SK-N-SH treated with all-trans-retinoic acid at 6 μM for 48 hours (cell line): ENCODE data around the gene RRP15.

Source experiments
- ESRRG ChIP-seq: fragments of 250-450 bp; sonication (Bioruptor Pico); IDR thresholded peaks from 2 replicates; pipeline ENCODE4 v1.6.1; 2021; ENCODE audit warnings: mild to moderate bottlenecking
- PATZ1 ChIP-seq: fragments of 250-450 bp; sonication (Bioruptor Pico); IDR thresholded peaks from 2 replicates; pipeline ENCODE4 v1.8.0; 2020; ENCODE audit warnings: mild to moderate bottlenecking, moderate library complexity, borderline replicate concordance
- ZC3H10 ChIP-seq: fragments of 250-450 bp; sonication (Bioruptor Pico); IDR thresholded peaks from 2 replicates; pipeline ENCODE4 v1.5.1; 2021; ENCODE audit warnings: mild to moderate bottlenecking, moderate library complexity

GRCh38 chr1:218366322-218367052, 81.4 kb downstream of the RRP15 start:
- TF ChIP-seq PATZ1 (CRISPR knock-in tag) (no peak), ZC3H10 (CRISPR knock-in tag) (no peak), ESRRG (CRISPR knock-in tag) (no peak)
